T-helper 1 cell treated with Interleukin-12 subunit alpha and Interleukin-12 subunit beta and Interleukin-4 antibody, amounts not matched to agents 30 μg/mL and 1 μg/mL, for 36 hours (primary cell): Measurements from ENCODE around the gene CYP4V2.

Experiments
- H3K27ac Mint-ChIP-seq: one replicate; pipeline ENCODE4 v1.8.0; 2021; ENCODE audit warnings: mild to moderate bottlenecking, mixed read lengths
- H3K27me3 Mint-ChIP-seq: one replicate; pipeline ENCODE4 v1.8.0; 2021; ENCODE audit warnings: low read depth, mixed read lengths
- H3K36me3 Mint-ChIP-seq: one replicate; pipeline ENCODE4 v1.8.0; 2021; ENCODE audit warnings: low read depth, mixed read lengths
- H3K4me1 Mint-ChIP-seq: one replicate; pipeline ENCODE4 v1.8.0; 2021; ENCODE audit warnings: low read depth, mixed read lengths
- H3K4me3 Mint-ChIP-seq: one replicate; pipeline ENCODE4 v1.8.0; 2021; ENCODE audit warnings: mild to moderate bottlenecking, moderate library complexity, mixed read lengths
- H3K9me3 Mint-ChIP-seq: one replicate; pipeline ENCODE4 v1.8.0; 2021; ENCODE audit warnings: mixed read lengths

Gene CYP4V2

DNA sequence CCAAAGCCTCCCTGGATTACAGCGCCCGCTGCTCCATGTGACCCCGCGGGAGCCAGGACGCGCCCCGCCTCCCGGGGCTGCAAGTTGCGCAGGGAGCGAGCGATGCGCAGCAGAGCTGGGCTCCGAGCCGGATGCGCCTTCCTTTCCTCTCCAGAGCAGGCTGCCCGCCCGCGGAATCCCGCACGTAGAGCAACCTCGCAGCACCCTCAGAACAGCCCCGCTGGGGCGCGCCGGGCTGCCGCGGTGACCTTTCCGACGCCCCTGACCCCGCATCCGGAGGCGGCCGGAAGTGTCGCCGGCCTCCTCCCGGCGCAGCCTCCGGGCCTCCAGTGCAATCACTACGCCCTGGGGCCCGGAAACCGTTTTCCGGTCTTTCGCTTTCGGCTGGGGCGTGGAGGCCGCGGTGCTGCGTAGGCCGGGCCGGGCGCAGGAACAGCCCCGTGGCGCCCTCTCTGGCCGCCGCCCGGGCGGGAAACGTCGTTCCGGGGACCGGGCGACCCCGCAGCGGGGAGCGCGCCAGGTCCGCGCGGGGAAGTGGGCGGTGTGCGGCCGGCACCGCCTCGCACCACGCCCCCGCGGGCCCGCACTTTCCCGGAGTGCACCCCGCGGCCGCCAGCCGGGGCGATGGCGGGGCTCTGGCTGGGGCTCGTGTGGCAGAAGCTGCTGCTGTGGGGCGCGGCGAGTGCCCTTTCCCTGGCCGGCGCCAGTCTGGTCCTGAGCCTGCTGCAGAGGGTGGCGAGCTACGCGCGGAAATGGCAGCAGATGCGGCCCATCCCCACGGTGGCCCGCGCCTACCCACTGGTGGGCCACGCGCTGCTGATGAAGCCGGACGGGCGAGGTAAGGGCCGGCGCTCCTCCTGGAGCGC is at the start of gene CYP4V2:
TSS of gene CYP4V2 (plus strand) at position 368 of the 866 bp plus-strand sequence. CDS start at position 625, 257 bp downstream.
- Mint-ChIP-seq H3K27me3 (peaks cover 3% of the 10 kb centered on the region), H3K9me3 (no peaks in the 10 kb centered on the region), H3K27ac (peak within 1 kb of the TSS; percentile 94), H3K36me3 (peaks cover 12% of the 10 kb centered on the region), H3K4me1 (peaks cover 27% of the 10 kb centered on the region), H3K4me3 (peak within 1 kb of the TSS; percentile 95)

DNA sequence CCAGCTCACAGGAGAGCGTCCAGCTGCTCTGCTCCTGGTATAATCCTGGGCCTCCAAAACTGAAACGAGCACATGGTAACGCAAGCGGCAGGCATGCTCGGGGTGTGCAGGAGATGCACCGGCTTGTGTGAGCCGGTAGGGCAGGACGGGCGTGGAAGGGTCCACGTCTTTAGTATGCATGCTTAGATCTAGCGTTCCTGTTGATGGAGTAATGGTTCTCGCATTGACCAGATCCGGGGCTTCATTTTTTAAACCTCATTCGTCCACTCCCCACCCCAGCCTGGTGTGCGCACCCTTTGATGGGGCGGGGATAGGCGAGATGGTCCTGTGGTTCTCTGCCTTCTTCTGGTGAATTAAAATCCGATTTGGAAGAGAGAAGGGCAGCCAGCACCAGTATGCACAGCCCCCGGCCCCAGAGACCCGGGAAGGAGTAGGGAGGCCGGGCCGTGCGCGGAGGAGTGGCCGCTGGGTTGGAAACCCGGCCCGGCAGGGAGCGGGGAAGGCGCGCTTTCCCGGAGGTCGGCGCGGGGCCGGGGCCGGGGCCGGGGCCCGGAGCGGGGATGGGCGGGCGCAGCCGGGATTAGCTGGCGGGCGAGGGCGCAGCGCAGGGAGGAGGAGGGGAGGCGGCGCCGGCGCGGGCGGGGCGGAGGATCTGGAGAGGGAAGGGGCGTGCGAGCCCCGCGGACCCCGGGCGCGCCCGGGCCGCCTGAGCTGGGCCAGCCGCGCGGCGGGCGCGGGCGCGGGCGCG is 47.0 kb upstream of the CYP4V2 start:
- Mint-ChIP-seq H3K27ac (no peak overlapping the region), H3K4me3 (peak overlapping the region; percentile 68), H3K27me3 (peaks cover 66% of the 10 kb centered on the region), H3K9me3 (no peaks in the 10 kb centered on the region), H3K4me1 (peaks cover 6% of the 10 kb centered on the region), H3K36me3 (no peaks in the 10 kb centered on the region)

DNA sequence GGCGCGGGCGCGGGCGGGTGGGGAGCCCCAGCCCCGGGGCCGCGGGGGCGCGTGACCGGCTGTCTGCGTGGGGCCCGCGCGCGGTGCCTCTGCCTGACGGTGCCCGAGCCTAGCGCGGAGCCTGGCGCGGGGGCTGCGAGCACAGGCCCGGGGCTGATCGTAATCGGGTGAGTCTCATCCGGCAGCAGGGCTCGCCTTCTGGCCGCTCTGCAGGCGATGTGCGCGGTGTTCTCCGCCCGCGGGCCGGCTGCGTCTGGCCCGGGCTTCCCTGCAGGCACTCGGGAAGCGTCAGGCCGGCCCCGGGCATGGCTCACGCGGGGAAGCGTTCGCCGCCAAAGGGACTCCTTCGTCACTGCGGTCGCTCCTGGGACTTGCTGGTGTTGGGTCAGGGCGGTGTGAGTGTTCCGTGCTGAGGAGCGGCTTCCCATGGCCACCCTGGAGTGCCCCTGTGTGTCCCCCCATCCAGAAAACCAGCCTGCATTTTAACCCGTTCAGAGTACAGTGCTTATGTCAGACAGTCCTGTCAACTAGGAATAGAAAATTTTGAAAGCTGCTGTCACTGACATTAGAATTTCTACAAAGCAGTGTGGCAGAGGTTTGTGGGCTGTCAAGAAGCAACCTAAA is 46.3 kb upstream of the CYP4V2 start:
- peaks cover 66% of the 10 kb centered on the region for H3K27me3 Mint-ChIP-seq
- H3K9me3 Mint-ChIP-seq: no peaks in the 10 kb centered on the region

DNA sequence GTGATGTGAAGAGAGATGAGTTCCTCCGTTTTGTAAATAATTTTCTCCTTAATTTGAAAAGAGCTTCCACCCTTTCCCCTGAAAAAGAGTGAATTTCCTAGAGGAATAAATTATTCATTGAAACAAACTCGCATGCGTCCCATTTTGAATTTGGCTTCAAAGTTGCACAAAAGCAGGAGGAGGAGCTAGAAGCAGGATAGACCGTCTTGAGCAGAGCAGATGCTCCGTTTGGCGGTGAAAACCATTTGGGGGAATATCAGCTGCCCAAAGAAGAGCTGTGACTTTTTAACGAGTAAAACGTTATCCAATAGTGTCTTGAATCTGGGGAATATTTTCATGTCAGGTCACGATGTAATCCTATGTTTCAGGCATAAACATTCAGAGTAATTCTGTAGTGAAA is 44.9 kb upstream of the CYP4V2 start:
- peaks cover 61% of the 10 kb centered on the region for H3K27me3 Mint-ChIP-seq
- H3K27ac Mint-ChIP-seq: no peak overlapping the region
- no peaks in the 10 kb centered on the region for H3K9me3 Mint-ChIP-seq

More for the DNA sequence above, 46.3 kb upstream of the CYP4V2 start:
- peak overlapping the region; percentile 70 for H3K4me3 Mint-ChIP-seq
- peaks cover 6% of the 10 kb centered on the region for H3K4me1 Mint-ChIP-seq
- no peaks in the 10 kb centered on the region for H3K36me3 Mint-ChIP-seq
- H3K27ac Mint-ChIP-seq: no peak overlapping the region

DNA sequence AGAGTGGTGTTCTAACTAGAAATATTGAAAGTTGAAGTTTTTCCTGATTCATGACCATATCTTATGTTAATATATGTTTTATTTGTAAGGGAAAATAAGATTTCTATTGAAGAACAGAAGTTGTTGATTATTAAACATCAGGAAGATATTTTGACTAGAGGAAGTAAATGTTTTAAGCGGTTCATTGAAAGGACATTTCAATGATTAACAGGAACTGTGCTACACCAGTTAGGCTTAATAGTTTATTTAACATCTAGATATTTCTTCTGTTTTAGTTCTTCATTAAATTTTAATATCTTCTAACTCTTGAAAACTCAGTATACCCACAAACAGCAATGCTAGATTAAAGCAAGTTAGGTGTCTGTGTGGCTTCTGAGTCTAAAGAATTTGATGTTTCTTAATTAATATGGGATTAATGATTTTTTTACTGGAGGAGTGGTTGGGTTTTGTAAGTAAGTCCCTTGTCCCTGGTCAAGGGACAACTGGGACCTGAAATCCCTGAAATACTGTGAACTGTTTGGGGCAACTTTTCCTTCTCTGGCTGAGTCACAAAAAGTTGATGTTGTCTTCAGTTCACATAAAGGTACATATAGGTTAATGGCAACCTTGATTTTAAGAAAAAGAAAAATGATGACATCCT is 42.9 kb upstream of the CYP4V2 start:
- Mint-ChIP-seq H3K27ac (no peak overlapping the region), H3K9me3 (no peaks in the 10 kb centered on the region), H3K27me3 (peaks cover 44% of the 10 kb centered on the region), H3K4me3 (no peak overlapping the region), H3K4me1 (peaks cover 6% of the 10 kb centered on the region), H3K36me3 (no peaks in the 10 kb centered on the region)

More for the DNA sequence above, 44.9 kb upstream of the CYP4V2 start:
- Mint-ChIP-seq H3K4me3 (no peak overlapping the region), H3K4me1 (peaks cover 6% of the 10 kb centered on the region), H3K36me3 (no peaks in the 10 kb centered on the region)

DNA sequence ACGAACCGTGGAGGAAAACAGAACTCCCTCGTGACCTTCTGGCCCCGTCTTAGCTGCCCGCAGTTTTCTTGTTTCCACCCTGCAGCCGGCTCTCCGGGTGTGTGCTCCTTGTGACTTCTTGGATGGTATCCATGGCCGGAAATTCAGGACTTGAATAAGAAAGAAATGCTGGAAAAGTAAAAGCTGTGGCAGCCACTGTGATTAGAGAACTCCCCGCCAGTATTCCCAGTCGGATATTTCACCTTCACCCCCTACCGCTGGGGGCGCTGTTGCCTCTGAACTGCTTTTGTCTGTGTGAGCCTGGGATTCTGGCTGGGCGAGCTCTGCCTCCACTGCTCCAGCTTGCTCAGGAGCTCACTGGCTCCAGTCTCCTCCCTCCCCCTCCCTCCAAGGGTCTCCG is 41.5 kb upstream of the CYP4V2 start:
- H3K4me3 Mint-ChIP-seq: no peak overlapping the region
- H3K4me1 Mint-ChIP-seq: peaks cover 2% of the 10 kb centered on the region
- no peak overlapping the region for H3K27ac Mint-ChIP-seq
- H3K9me3 Mint-ChIP-seq: no peaks in the 10 kb centered on the region
- H3K36me3 Mint-ChIP-seq: no peaks in the 10 kb centered on the region
- peaks cover 37% of the 10 kb centered on the region for H3K27me3 Mint-ChIP-seq

DNA sequence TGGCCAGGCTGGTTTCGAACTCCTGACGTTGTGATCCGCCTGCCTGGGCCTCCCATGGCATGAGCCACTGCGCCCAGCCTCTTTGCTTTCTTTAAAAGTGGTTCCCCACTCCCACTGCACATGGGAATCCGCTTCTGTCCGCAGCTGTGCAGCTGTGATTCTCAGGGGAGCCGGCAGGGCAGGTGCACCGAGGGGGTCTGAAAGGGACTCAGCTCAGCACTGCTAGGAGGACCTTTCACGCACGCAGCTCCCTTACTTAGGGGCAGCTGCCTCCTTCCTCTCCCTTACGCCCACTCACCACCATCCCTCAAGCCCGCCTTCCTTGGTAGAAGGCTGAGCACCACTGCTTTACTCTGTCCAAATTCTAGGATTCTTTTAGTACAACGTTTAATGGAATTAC is 40.4 kb upstream of the CYP4V2 start:
- Mint-ChIP-seq H3K27me3 (peaks cover 28% of the 10 kb centered on the region), H3K4me1 (peaks cover 2% of the 10 kb centered on the region)

DNA sequence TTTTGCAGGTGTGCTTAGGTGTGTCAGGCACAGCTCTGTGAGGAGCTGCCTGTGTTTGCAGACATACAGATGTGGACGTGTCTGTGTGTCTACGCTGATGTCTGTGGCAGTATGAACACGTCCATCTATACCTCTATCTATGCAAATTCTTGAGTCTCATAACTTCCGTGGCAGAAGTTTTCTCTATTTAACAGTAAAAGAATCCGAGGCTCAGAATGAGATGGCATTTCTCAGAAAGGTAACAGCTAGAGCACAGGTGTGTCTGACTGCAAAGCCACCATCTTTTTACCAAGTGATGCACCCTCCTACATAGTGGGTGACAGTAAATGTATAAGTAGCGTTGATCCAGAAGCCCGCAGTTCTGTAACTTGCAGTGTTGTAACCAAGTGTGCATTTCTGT is 39.9 kb upstream of the CYP4V2 start:
- Mint-ChIP-seq H3K4me3 (no peak overlapping the region), H3K4me1 (peaks cover 2% of the 10 kb centered on the region), H3K27me3 (peaks cover 22% of the 10 kb centered on the region), H3K9me3 (no peaks in the 10 kb centered on the region), H3K27ac (no peak overlapping the region), H3K36me3 (no peaks in the 10 kb centered on the region)

More for the DNA sequence above, 40.4 kb upstream of the CYP4V2 start:
- Mint-ChIP-seq H3K4me3 (no peak overlapping the region), H3K9me3 (no peaks in the 10 kb centered on the region), H3K27ac (no peak overlapping the region), H3K36me3 (no peaks in the 10 kb centered on the region)

DNA sequence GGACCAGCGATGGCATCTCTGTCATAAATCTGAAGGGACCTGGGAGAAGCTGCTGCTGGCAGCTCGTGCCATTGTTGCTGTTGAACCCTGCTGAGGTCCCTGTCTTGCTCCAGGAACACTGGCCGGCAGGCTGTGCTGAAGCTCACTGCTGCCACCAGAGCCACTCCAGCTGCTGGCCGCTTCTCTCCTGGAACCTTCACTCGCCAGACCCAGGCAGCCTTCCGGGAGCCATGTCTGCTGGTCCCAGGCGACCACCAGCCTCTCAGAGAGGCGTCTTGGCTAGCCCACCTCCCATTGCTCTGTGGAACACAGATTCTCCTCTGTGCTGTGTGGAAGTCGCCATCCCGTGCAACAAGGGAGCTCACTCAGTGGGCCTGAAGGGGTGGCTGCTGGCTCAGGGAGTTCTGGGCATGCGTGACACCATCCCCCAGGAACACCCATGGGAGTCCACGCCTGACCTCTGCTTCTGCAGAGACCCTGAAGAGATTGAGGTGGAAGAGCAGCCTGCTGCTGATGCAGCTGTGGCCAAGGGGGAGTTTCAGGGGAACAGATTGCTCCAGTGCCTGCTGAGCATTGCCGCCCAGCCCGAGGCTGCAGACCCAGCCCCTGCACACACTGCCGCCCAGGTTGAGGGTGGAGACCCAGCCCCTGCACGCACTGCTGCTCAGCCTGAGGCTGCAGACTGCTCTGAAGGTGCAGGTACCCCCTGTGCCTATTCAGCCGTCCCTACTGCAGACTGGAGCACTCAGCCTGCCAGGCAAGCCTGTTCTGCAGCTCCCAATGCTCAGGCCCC is 33.1 kb upstream of the CYP4V2 start:
- H3K36me3 Mint-ChIP-seq: no peaks in the 10 kb centered on the region
- H3K9me3 Mint-ChIP-seq: no peaks in the 10 kb centered on the region
- peaks cover 5% of the 10 kb centered on the region for H3K27me3 Mint-ChIP-seq
- peaks cover 7% of the 10 kb centered on the region for H3K4me1 Mint-ChIP-seq
- no peak overlapping the region for H3K4me3 Mint-ChIP-seq
- no peak overlapping the region for H3K27ac Mint-ChIP-seq

DNA sequence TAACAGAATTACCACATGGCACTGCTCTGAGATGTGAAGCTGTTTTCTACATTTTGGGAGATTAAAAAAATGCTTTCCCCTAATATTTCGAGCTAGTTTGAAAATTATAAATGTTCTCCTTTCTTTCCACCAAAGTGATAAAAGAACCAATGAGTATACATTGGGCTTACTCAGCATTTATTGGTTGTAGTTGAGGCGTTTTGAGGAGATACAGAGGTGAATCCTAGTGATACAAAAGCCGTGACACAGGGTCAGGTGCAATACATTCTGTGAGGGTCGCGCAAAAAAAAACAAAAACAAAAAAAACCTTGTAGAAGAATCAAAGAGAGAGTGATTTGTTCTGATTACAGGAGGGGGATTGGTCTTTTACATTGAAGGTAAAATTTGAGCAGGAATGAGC is 32.4 kb upstream of the CYP4V2 start:
- H3K36me3 Mint-ChIP-seq: no peaks in the 10 kb centered on the region
- H3K4me3 Mint-ChIP-seq: no peak overlapping the region
- H3K27me3 Mint-ChIP-seq: no peaks in the 10 kb centered on the region
- H3K4me1 Mint-ChIP-seq: peaks cover 7% of the 10 kb centered on the region
- no peaks in the 10 kb centered on the region for H3K9me3 Mint-ChIP-seq
- no peak overlapping the region for H3K27ac Mint-ChIP-seq

DNA sequence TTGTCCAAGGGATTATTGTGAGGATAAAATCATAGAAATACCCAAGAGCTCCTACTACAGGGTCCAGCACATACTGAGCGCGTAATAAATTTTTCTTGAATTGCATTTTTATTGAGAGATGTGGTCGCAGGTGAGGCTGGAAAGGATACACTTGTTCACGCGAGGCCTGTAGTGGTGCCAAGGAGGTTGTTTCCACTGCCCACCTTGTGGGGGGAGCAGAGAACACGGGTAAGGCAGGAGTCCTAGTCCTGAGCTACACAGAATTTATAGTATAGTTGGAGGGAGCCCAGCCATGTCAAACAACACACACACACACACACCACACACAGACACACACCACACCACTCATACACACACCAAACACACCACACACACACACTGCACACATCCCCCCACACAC is 31.8 kb upstream of the CYP4V2 start:
- Mint-ChIP-seq H3K27ac (no peak overlapping the region), H3K36me3 (no peaks in the 10 kb centered on the region), H3K9me3 (no peaks in the 10 kb centered on the region), H3K4me1 (peaks cover 7% of the 10 kb centered on the region), H3K27me3 (no peaks in the 10 kb centered on the region), H3K4me3 (no peak overlapping the region)

DNA sequence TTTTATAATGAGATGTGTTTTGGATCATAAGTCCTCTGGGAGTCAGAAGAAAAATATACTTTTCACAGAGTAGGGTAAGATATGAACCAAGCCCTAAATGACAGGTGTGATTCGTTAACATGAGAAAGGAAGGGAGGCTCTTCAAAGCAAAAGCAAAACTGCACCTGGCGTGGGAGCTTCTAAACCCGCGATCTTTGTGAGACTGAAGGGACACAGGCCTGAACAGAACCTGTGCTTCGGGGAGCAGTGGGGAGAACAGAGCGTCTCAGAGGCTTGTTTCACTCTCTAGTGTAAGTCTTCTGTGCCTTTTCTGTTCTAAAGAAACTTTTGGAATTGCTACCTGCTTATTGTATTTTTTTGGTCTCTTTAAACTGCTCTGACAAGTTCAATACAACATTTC is 30.2 kb upstream of the CYP4V2 start:
- no peaks in the 10 kb centered on the region for H3K36me3 Mint-ChIP-seq
- no peaks in the 10 kb centered on the region for H3K9me3 Mint-ChIP-seq
- no peaks in the 10 kb centered on the region for H3K27me3 Mint-ChIP-seq
- H3K4me1 Mint-ChIP-seq: peaks cover 5% of the 10 kb centered on the region
- H3K27ac Mint-ChIP-seq: peak overlapping the region; percentile 57
- peak overlapping the region; percentile 67 for H3K4me3 Mint-ChIP-seq

DNA sequence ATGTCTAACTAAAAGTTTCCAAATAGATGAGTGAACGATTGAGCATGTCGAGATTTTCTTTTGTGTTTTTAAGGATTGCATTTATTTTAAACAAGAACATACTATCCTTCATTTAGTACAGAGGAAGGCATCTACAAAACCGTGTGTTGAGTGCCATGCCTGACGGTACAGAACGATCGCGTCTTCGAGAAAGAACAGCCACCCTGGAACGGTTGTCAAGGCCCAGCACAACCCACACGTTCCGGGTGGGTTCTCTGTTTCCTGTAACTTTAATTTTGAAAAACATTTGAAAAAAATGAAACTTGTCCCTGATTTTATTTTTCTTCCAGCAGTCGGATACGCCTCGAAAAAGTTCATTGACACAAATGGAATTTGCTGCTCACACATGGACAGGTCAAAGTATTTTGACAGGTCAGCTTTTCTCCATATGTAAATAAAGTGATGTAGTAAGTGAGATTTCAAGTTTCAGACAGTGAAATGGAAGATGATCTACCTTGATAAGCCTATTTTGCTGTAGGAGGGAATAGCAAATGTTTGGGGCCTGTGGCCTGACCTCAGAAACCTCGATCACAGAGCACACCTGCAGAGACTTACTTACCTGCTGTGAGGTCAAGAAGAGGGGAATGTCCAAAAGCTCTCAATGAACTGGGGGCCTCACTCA is 24.4 kb upstream of the CYP4V2 start:
- H3K9me3 Mint-ChIP-seq: no peaks in the 10 kb centered on the region
- H3K4me3 Mint-ChIP-seq: no peak overlapping the region
- H3K36me3 Mint-ChIP-seq: no peaks in the 10 kb centered on the region
- peaks cover 1% of the 10 kb centered on the region for H3K4me1 Mint-ChIP-seq
- no peak overlapping the region for H3K27ac Mint-ChIP-seq
- H3K27me3 Mint-ChIP-seq: no peaks in the 10 kb centered on the region
